A549 (cell line): ENCODE data around the gene PTH2.

Source experiments
- MAFK ChIP-seq: fragments of 450-650 bp; IDR thresholded peaks from 2 replicates; pipeline ENCODE4 v1.6.1; 2014; ENCODE audit not compliant: partially characterized antibody
- NFE2L2 ChIP-seq: fragments of 150-350 bp; conservative IDR thresholded peaks from 2 replicates; pipeline ENCODE4 v1.6.1; 2014; ENCODE audit warnings: low read length
- NPAS2 ChIP-seq: fragments of 250-450 bp; sonication (Bioruptor Pico); IDR thresholded peaks from 2 replicates; pipeline ENCODE4 v1.8.0; 2022; ENCODE audit warnings: mild to moderate bottlenecking, moderate library complexity, borderline replicate concordance
- POLR2A ChIP-seq: IDR thresholded peaks from 2 replicates; pipeline ENCODE4 v1.6.1; 2012; ENCODE audit warnings: mild to moderate bottlenecking, low read length
- RAD21 ChIP-seq, 2 experiments: fragments of >200 bp in 1 of 2; sonication (Bioruptor Twin) in 1 of 2; formaldehyde crosslinking in 1 of 2; IDR thresholded peaks in 1 of 2; conservative IDR thresholded peaks in 1 of 2; 2 replicates in 1 of 2; 3 replicates in 1 of 2; pipeline ENCODE4 v1.6.1; 2012 to 2018; ENCODE audit warnings: inconsistent platforms in 1 of 2
- RCOR1 ChIP-seq: fragments of 150-350 bp; IDR thresholded peaks from 2 replicates; pipeline ENCODE4 v1.6.1; 2014; ENCODE audit warnings: antibody characterized with exemption, low read length, low read depth
- RFX5 ChIP-seq: fragments of 450-650 bp; IDR thresholded peaks from 2 replicates; pipeline ENCODE4 v1.7.1; 2014; ENCODE audit warnings: antibody characterized with exemption, mild to moderate bottlenecking, moderate library complexity
- SMC3 ChIP-seq: fragments of >200 bp; sonication (Bioruptor Twin); formaldehyde crosslinking; IDR thresholded peaks from 3 replicates; pipeline ENCODE4 v1.6.1; 2018; ENCODE audit warnings: inconsistent platforms
- ZFP36 ChIP-seq: fragments of 450-650 bp; IDR thresholded peaks from 2 replicates; pipeline ENCODE4 v1.6.1; 2014; ENCODE audit warnings: borderline replicate concordance; ENCODE audit not compliant: partially characterized antibody
- TF ChIP-seq, protein P1 (sequence below): fragments of >200 bp; sonication (Bioruptor Twin); formaldehyde crosslinking; IDR thresholded peaks from 3 replicates; pipeline ENCODE4 v1.5.1; 2016
- TF ChIP-seq, protein P2 (sequence below): IDR thresholded peaks from 2 replicates; pipeline ENCODE4 v1.6.1; 2012
- TF ChIP-seq, protein P3 (sequence below): fragments of 450-650 bp; IDR thresholded peaks from 2 replicates; pipeline ENCODE4 v1.6.1; 2014; ENCODE audit warnings: antibody characterized with exemption
- TF ChIP-seq, protein P4 (sequence below): fragments of 200-600 bp; sonication (generic); IDR thresholded peaks from 2 replicates; pipeline ENCODE4 v1.6.1; 2016; ENCODE audit warnings: antibody characterized with exemption, mild to moderate bottlenecking, moderate library complexity

DNA sequence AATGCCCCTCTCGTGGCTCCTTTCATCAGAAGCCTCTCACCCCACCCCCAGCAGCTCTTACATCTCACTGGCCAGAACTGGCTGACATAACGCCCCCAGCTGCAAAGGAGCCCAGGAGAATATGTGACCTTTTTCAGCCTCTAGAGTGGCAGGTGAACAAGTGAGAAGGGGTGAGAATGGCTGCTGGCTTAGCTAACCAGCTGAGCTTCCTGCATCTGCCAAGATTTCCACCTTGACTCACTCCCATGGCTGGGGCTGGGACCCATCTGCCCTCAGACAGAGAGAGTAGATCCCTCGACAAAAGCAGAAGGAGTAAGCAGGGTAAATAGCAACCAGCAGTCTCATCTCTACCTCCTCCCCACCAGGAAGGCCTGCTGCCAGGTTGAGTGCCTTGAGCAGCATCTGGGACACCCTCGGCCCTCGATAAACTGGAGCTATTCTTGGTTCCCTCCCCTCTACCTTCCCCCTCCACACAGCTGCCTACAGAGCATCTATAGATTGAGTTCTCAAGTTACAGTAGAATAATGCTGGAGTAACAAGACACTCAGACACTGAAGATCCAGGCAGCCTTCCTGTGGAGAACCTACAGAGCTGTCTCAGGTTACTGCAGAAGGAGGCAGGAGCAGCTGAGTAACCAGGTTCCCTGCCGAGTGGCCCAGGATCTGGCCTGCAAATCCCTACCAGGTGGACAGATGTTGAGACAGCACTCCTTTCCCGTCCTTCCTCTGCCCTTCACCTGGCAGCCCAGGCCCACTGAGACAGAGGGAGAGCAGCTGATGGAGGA is 19.6 kb downstream of the PTH2 start:
- TF ChIP-seq, protein P1, sequence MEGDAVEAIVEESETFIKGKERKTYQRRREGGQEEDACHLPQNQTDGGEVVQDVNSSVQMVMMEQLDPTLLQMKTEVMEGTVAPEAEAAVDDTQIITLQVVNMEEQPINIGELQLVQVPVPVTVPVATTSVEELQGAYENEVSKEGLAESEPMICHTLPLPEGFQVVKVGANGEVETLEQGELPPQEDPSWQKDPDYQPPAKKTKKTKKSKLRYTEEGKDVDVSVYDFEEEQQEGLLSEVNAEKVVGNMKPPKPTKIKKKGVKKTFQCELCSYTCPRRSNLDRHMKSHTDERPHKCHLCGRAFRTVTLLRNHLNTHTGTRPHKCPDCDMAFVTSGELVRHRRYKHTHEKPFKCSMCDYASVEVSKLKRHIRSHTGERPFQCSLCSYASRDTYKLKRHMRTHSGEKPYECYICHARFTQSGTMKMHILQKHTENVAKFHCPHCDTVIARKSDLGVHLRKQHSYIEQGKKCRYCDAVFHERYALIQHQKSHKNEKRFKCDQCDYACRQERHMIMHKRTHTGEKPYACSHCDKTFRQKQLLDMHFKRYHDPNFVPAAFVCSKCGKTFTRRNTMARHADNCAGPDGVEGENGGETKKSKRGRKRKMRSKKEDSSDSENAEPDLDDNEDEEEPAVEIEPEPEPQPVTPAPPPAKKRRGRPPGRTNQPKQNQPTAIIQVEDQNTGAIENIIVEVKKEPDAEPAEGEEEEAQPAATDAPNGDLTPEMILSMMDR, result no peak
- TF ChIP-seq SMC3 (no peak), POLR2A (no peak), MAFK (no peak), RFX5 (no peak), NPAS2 (CRISPR knock-in tag) (no peak), ZFP36 (no peak), NFE2L2 (no peak), RCOR1 (no peak), RAD21 (conservative IDR thresholded peaks at IDR 0.05 in 1 of 2, IDR thresholded peaks at IDR 0.05 in 1 of 2) (no peak)
- TF ChIP-seq, protein P2, sequence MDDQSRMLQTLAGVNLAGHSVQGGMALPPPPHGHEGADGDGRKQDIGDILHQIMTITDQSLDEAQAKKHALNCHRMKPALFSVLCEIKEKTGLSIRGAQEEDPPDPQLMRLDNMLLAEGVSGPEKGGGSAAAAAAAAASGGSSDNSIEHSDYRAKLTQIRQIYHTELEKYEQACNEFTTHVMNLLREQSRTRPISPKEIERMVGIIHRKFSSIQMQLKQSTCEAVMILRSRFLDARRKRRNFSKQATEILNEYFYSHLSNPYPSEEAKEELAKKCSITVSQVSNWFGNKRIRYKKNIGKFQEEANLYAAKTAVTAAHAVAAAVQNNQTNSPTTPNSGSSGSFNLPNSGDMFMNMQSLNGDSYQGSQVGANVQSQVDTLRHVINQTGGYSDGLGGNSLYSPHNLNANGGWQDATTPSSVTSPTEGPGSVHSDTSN, result no peak
- TF ChIP-seq, protein P3, sequence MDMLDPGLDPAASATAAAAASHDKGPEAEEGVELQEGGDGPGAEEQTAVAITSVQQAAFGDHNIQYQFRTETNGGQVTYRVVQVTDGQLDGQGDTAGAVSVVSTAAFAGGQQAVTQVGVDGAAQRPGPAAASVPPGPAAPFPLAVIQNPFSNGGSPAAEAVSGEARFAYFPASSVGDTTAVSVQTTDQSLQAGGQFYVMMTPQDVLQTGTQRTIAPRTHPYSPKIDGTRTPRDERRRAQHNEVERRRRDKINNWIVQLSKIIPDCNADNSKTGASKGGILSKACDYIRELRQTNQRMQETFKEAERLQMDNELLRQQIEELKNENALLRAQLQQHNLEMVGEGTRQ, result no peak
- TF ChIP-seq, protein P4, sequence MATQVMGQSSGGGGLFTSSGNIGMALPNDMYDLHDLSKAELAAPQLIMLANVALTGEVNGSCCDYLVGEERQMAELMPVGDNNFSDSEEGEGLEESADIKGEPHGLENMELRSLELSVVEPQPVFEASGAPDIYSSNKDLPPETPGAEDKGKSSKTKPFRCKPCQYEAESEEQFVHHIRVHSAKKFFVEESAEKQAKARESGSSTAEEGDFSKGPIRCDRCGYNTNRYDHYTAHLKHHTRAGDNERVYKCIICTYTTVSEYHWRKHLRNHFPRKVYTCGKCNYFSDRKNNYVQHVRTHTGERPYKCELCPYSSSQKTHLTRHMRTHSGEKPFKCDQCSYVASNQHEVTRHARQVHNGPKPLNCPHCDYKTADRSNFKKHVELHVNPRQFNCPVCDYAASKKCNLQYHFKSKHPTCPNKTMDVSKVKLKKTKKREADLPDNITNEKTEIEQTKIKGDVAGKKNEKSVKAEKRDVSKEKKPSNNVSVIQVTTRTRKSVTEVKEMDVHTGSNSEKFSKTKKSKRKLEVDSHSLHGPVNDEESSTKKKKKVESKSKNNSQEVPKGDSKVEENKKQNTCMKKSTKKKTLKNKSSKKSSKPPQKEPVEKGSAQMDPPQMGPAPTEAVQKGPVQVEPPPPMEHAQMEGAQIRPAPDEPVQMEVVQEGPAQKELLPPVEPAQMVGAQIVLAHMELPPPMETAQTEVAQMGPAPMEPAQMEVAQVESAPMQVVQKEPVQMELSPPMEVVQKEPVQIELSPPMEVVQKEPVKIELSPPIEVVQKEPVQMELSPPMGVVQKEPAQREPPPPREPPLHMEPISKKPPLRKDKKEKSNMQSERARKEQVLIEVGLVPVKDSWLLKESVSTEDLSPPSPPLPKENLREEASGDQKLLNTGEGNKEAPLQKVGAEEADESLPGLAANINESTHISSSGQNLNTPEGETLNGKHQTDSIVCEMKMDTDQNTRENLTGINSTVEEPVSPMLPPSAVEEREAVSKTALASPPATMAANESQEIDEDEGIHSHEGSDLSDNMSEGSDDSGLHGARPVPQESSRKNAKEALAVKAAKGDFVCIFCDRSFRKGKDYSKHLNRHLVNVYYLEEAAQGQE, result no peak
